ENCODE data around the gene MDFIC2.

Gene MDFIC2

DNA sequence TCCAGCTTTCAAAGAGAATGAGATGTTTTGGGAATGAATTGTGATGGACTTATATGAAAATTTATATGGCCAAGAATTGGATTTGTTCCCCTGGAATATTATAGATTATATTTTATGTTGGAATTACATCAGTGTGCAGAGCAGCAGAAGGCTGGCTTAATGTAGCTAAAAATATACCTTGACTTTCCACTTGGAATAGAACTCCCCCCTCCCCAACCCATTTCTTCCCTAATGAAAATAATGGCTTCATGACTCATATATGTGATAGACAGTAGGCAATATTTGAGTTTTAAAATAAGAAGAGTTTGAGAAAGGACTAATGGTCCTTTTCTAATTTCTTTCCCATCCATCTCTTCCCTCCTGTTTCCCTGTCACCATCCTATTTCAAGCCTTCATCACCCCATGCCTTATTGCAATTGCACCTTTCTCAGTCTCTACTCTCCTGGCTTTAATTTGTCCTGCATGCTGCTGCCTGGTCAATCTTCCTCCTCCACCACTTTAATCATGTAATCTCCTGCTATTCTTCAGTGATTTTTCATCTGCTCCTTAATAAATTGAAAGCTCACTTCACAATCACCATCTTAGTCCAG, 122.5 kb downstream of the MDFIC2 start:
- no peak for DNase-seq (ENCODE audit: low read depth, low spot score)

DNA sequence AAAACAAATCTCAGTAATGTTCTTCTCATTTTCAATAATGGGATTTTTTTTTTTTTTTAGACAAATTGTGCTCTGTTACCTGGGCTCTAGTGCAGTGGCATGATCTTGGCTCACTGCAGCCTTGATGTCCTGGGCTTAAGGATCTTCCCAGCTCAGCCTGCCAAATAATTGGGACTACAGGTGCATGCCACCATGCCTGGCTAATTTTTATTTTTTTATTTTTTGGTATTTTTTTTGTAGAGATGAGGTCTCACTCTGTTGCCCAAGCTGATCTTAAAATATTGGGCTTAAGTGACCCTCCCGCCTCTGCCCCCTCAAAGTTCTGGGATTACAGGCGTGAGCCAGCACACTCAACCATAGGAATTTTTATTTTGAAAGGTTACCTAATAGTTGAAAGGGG, 126.2 kb downstream of the MDFIC2 start:
- H3K4me3 ChIP-seq (ENCODE audit: low read length) = no peak overlapping the region
- DNase-seq (ENCODE audit: low read depth, low spot score) = no peak

More for the DNA sequence above, 122.5 kb downstream of the MDFIC2 start:
- H3K4me3 ChIP-seq (ENCODE audit: low read length) = no peak overlapping the region

DNA sequence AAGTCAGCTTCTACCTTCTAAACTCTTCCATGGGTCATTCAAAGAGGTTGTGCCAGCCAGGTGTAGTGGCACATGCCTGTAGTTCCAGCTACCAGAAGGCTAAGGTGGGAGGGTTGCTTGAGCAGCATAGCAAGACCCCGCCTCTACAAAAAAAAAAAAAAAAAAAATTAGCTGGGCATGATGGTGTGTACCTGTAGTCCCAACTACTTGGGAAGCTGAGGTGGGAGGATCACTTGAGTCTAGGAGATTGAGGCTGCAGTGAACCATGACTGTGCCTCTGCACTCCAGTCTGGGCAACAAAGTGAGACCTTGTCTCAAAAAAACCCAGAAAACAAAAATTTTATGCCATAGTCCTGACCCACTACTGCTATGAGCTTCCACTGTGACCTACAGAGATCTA, 126.8 kb downstream of the MDFIC2 start:
- no peak overlapping the region for H3K4me3 ChIP-seq (ENCODE audit: low read length)
- no peak for DNase-seq (ENCODE audit: low read depth, low spot score)

DNA sequence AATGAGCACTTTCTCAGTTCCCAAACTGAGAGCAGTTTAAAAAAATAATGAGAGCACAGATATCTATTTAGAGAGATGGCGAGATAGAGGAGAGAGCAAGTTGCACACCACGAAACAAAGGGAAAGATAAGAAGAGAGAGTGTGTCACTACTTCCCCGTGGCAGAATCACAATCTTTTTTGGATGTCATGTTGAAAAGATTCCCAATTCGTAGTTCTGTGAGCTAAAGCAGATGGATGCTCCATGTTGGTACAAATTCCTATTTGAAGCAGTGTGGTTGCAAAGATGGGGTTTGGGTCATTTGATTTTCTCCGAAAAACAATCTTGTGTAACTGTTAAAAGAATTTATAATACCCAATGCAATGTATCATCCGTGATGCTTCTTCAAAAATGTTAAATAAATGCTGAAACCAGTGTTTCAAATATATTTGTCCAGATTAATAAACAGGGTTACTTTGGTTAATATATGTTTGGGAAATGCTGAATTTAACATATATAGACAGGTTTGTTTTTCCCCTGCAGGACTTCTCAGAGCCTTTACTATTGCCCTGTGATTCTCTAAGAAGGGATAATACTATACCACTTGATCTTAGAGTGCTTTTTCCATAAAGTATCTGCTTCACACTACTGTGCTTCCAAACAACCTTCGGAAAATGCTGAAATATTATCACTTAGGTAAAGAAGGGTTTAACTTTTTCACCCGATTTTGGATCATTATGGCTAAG, 128.5 kb downstream of the MDFIC2 start:
- no peak for DNase-seq (ENCODE audit: low read depth, low spot score)
- no peak overlapping the region for H3K4me3 ChIP-seq (ENCODE audit: low read length)

DNA sequence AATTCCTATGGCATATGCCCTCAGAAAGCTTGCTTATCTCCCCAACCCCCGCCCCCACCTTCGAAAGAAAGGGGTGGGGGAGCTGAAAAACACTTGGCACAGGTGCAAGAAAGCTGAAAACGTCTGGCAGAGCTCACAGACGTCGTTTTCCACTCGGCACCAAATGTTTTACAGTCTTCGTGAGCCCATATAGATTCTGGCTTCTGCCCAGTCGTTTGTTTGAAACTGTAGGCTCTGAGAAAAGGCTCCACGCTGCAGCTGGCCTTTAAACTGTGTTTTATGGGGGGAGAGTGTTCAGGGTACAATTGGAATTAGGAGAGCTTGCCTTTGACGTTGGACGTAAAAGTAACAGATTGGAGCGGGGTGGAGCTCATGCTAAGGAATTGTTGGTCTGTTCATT, 130.3 kb downstream of the MDFIC2 start:
- DNase-seq (ENCODE audit: low read depth, low spot score) = no peak

DNA sequence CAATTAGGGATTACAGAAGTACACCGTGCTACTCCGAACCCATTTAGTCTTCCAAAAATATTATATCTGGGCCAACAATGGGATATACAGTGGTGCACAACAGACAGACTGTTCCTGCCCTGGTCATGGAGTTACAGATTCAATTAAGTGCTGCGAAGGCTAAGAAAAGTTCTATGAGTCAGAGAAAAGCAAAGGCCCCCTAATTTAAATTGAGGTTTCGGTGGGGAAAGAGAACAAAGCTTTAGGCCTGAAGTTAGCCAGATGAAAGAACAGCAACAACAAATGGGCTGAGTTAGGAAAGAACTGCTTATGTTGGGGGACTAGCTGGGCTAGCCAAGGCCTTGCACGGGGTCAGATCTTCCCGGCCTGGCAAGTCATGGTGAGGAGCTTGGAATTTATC, 131.8 kb downstream of the MDFIC2 start:
- no peak for DNase-seq (ENCODE audit: low read depth, low spot score)

More for the DNA sequence above, 130.3 kb downstream of the MDFIC2 start:
- H3K4me3 ChIP-seq (ENCODE audit: low read length) = no peak overlapping the region

DNA sequence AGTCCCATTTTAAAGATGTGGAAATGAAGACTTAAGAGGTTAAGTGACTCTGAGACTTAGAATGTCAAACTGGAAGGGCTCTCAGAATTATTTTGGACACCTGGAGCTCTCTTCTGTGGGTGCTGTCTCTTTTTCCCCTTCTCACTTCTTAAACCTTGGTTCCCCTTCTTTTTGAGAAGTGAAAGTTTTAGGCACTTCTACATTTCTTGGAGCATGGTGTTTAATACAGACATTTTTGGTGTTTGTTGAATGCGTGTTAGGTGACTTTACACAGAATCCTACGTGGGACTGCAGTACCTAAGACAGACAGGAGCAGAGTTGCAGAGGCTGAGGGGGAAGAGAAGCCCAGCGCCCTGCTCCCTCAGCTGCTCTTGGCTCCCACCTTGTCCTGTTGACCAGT, 133.3 kb downstream of the MDFIC2 start:
- DNase-seq (ENCODE audit: low read depth, low spot score) = no peak
- no peak overlapping the region for H3K4me3 ChIP-seq (ENCODE audit: low read length)

More for the DNA sequence above, 131.8 kb downstream of the MDFIC2 start:
- no peak overlapping the region for H3K4me3 ChIP-seq (ENCODE audit: low read length)

DNA sequence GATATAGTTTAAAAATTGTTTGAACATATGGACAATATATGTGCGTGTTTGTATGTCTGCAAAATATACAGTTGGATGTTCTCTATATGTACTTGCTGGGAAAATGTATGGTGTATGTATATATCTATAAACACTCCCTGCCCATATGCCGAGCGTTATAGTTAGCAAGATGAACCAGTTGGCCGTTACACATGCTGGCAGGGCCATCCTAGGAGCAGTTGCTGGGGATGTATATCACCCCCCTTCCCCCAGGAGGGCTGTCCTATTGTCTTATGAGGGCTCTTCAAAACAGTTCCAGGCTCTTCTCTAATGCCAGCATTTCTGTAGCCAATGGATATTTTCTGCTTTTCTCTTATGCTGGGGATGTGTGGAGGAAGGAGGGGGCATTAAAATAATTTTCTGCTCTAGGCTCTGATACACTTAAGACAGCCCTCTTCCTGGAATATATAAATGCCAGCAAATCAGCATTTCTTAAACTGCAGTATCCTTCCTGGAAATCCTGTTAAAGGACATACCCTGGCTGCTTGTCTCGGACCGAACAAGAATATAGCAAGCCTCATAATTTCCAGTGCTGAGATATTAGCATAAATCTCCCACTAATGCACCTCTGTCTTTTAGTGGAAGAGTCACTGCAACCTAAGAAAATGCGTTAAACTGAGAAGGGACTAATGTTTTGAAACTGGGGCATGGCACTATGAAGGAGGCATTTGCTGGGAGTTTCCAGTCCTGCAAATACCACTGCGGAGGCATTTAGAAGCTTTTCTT, 134.4 kb downstream of the MDFIC2 start:
- DNase-seq (ENCODE audit: low read depth, low spot score) = no peak
- H3K4me3 ChIP-seq (ENCODE audit: low read length) = no peak overlapping the region

DNA sequence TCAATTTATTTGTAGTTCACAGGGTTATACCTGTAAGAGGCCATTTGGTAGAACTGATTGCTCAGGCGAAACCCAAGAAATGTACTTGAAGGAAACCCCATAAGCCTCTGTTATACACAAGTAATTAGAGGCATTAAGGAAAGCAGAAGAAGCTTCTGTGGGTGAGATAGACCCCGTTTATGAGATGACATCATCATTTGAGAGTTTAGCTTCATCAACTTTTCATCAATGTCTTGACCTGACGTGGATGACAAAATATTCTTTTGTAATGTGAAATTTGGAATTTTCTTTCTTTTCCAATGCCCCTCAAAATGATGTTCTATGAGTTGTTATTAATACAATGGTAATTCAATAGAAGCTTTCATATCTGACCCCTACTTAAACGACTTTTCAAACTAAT, 136.2 kb downstream of the MDFIC2 start:
- no peak overlapping the region for H3K4me3 ChIP-seq (ENCODE audit: low read length)
- no peak for DNase-seq (ENCODE audit: low read depth, low spot score)

DNA sequence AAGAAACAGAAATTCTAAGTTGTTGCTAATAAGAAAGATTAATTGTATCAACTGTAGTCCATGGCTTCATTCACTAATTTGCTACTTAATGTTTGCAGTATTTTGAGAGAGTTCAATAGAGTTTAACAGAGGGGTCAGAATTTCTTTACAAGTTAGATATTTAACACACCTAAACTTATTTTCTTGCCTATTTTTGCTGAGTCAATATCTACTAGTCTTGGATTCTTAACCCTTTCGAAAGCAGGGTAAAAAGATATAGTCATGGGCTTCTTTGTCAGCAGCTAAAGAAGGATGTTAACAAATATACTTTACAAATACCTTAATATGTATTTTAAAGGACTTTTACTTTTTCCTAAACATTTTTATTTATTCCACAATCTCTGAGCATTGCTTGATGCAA, 155.6 kb downstream of the MDFIC2 start:
- no peak overlapping the region for H3K4me3 ChIP-seq (ENCODE audit: low read length)
- DNase-seq (ENCODE audit: low read depth, low spot score) = no peak

DNA sequence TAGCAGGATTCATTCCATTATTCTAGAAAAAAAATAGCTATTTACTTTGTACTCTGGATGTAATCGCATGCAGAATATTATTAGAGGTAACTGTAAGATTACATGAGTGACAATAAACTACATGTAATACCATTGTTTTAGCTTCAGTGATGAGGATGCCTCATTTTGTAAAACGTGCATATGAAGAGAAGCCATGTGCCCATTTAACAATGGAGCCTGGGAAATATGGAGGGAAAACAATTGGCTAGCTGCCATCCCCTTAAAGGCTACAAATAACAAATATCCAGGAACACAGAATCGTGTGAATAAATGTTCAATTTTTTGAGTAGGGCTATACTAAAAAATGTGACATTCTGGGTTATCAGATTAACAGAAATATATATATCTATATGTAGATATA, 161.8 kb downstream of the MDFIC2 start:
- no peak for DNase-seq (ENCODE audit: low read depth, low spot score)
- no peak overlapping the region for H3K4me3 ChIP-seq (ENCODE audit: low read length)

DNA sequence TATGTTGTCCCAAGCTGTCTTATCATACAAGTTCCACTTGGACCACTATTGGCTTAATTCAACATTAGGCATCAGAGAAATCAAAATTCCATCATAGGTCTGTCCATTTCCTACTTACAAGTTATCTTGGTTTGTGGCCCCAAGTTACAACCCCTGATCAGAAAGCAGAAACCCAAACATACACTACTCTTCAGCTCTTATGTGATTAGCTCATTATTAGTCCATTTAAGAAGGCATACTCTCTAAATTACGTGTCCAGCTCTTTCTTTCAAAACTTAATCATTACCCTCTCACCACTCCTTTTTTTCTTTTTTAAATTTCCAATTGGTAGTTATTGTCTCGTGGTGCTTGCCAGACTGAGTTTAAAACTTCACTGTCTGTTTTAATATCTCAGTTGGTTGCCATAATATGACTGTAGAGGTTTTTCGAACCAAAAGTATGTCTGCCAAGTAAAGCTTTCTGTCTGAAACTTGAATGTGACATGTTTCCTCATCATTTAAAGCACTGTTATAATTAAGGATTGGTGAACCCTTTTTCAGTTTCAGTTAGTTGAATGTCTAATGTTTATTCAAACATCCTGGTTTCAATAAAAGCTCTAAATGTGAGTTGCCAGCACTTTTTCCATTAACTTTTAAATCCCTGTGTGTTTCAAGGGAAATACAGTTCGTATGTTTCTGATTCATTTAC, 162.6 kb downstream of the MDFIC2 start:
- no peak for DNase-seq (ENCODE audit: low read depth, low spot score)
- H3K4me3 ChIP-seq (ENCODE audit: low read length) = no peak overlapping the region
